GM23338 (cell line): ENCODE data around the gene TTPAL. TPM values are rescaled to one million over a fixed set of nuclear protein-coding genes. Genes with fewer than 3 reads are reported as not detected.

Source experiments
- ATAC-seq: fragments of 200-7000 bp; cut with Tn5 transposase; 3 replicates; pipeline ENCODE4 v1.9.1; 2020
- DNase-seq: peaks from one replicate; pipeline ENCODE4 v3.0.0-alpha.2; 2015; ENCODE audit warnings: low spot score
- H2AFZ ChIP-seq: fragments of 200-600 bp; sonication (generic); 2 replicates; pipeline ENCODE4 v1.8.0; 2016; ENCODE audit warnings: antibody characterized with exemption, mild to moderate bottlenecking, moderate library complexity
- H3F3A ChIP-seq: fragments of 200-600 bp; sonication (generic); replicated peaks from 2 replicates; pipeline ENCODE4 v1.8.0; 2017; ENCODE audit warnings: antibody characterized with exemption, mixed run types, low read depth
- H3K27ac ChIP-seq: fragments of 200-600 bp; sonication (generic); 2 replicates; pipeline ENCODE4 v1.6.1; 2016; ENCODE audit warnings: low read depth
- H3K27me3 ChIP-seq: fragments of 200-600 bp; sonication (generic); 2 replicates; pipeline ENCODE4 v1.8.0; 2016; ENCODE audit warnings: mild to moderate bottlenecking, mixed run types, moderate library complexity; ENCODE audit not compliant: insufficient read depth
- H3K36me3 ChIP-seq: fragments of 200-600 bp; sonication (generic); 2 replicates; pipeline ENCODE4 v1.8.0; 2016; ENCODE audit warnings: mild to moderate bottlenecking; ENCODE audit not compliant: insufficient read depth
- H3K4me1 ChIP-seq: fragments of 200-600 bp; sonication (generic); 2 replicates; pipeline ENCODE4 v1.8.0; 2016; ENCODE audit warnings: mild to moderate bottlenecking, moderate library complexity; ENCODE audit not compliant: insufficient read depth
- H3K4me2 ChIP-seq: fragments of 200-600 bp; sonication (generic); 2 replicates; pipeline ENCODE4 v1.7.1; 2017; ENCODE audit warnings: mixed run types
- H3K4me3 ChIP-seq: fragments of 200-600 bp; sonication (generic); 2 replicates; pipeline ENCODE4 v1.6.1; 2016; ENCODE audit warnings: mixed run types
- H3K79me2 ChIP-seq: fragments of 200-600 bp; sonication (generic); replicated peaks from 2 replicates; pipeline ENCODE4 v1.8.0; 2017; ENCODE audit warnings: mild to moderate bottlenecking; ENCODE audit not compliant: insufficient read depth
- H3K9me2 ChIP-seq: fragments of 200-600 bp; sonication (generic); 2 replicates; pipeline ENCODE4 v1.8.0; 2017; ENCODE audit not compliant: insufficient read depth
- H4K20me1 ChIP-seq: fragments of 200-600 bp; sonication (generic); replicated peaks from 2 replicates; pipeline ENCODE4 v1.8.0; 2017; ENCODE audit warnings: mild to moderate bottlenecking; ENCODE audit not compliant: insufficient read depth
- H3K27ac Mint-ChIP-seq: 2 replicates; pipeline ENCODE4 v1.8.0; 2020; ENCODE audit warnings: inconsistent platforms, mild to moderate bottlenecking, moderate library complexity, mixed read lengths
- H3K27me3 Mint-ChIP-seq: 3 replicates; pipeline ENCODE4 v1.8.0; 2022; ENCODE audit warnings: low read depth, mild to moderate bottlenecking, moderate library complexity, mixed read lengths, inconsistent platforms; ENCODE audit not compliant: insufficient read depth, poor library complexity
- H3K36me3 Mint-ChIP-seq: 3 replicates; pipeline ENCODE4 v1.8.0; 2021; ENCODE audit warnings: low read depth, mild to moderate bottlenecking, inconsistent platforms, moderate library complexity, mixed read lengths
- H3K4me1 Mint-ChIP-seq: 3 replicates; pipeline ENCODE4 v1.8.0; 2020; ENCODE audit warnings: mild to moderate bottlenecking, inconsistent platforms, mixed read lengths
- H3K4me3 Mint-ChIP-seq: 3 replicates; pipeline ENCODE4 v1.8.0; 2021; ENCODE audit warnings: moderate library complexity, mild to moderate bottlenecking, inconsistent platforms, mixed read lengths
- H3K9me3 Mint-ChIP-seq: 3 replicates; pipeline ENCODE4 v1.8.0; 2020; ENCODE audit warnings: moderate library complexity, mild to moderate bottlenecking, inconsistent platforms, mixed read lengths
- CREB1 ChIP-seq: fragments of 250-450 bp; sonication (Bioruptor Pico); IDR thresholded peaks from 2 replicates; pipeline ENCODE4 v1.5.0; 2020; ENCODE audit warnings: low read depth, mild to moderate bottlenecking, moderate library complexity
- EZH2 ChIP-seq: fragments of 200-600 bp; sonication (generic); IDR thresholded peaks from one replicate; pipeline ENCODE4 v1.8.0; 2017; ENCODE audit warnings: antibody characterized with exemption, mild to moderate bottlenecking, low read depth; ENCODE audit not compliant: unreplicated experiment
- EZH2phosphoT487 ChIP-seq: fragments of 200-600 bp; sonication (generic); IDR thresholded peaks from one replicate; pipeline ENCODE4 v1.8.1; 2018; ENCODE audit warnings: antibody characterized with exemption; ENCODE audit not compliant: unreplicated experiment
- JUNB ChIP-seq: IDR thresholded peaks from one replicate; pipeline ENCODE4 v1.6.1; 2016; ENCODE audit warnings: antibody characterized with exemption; ENCODE audit not compliant: unreplicated experiment
- NANOG ChIP-seq: IDR thresholded peaks from 2 replicates; pipeline ENCODE4 v1.6.1; 2016; ENCODE audit warnings: antibody characterized with exemption, borderline replicate concordance
- POLR2AphosphoS5 ChIP-seq: IDR thresholded peaks from 2 replicates; pipeline ENCODE4 v1.6.1; 2016; ENCODE audit warnings: antibody characterized with exemption, low read depth
- STAT1 ChIP-seq: IDR thresholded peaks from one replicate; pipeline ENCODE4 v1.6.1; 2016; ENCODE audit warnings: antibody characterized with exemption; ENCODE audit not compliant: unreplicated experiment
- ZNF114 ChIP-seq: fragments of 250-450 bp; sonication (Bioruptor Pico); IDR thresholded peaks from 2 replicates; pipeline ENCODE4 v1.5.0; 2020; ENCODE audit warnings: mild to moderate bottlenecking, moderate library complexity
- ZNF331 ChIP-seq: fragments of 250-450 bp; sonication (Bioruptor Pico); IDR thresholded peaks from 2 replicates; pipeline ENCODE4 v1.5.0; 2020; ENCODE audit warnings: low read depth, mild to moderate bottlenecking, moderate library complexity
- polyA plus RNA-seq: library from polyadenylated mRNA; unstranded; fragments of >200 nt; fragmentation: Nextera tagmentation; extraction: Ambion mirVana; gene quantifications from 2 replicates; pipeline ENCODE4 v1.2.1, GENCODE V29; 2016
- total RNA-seq: library from RNA; depleted of rRNA; stranded (reverse); fragments of >200 nt; shearing (Covaris generic); gene quantifications from 2 replicates; pipeline ENCODE4 v1.2.3, GENCODE V29; 2014
- TF ChIP-seq, protein P1 (sequence below), 2 experiments: fragments of 200-600 bp in 1 of 2; sonication (generic) in 1 of 2; conservative IDR thresholded peaks; 2 replicates each; pipeline versions ENCODE4 v1.5.1 to v1.6.1; 2016 to 2017; ENCODE audit warnings: antibody characterized with exemption in 2 of 2, low read depth in 2 of 2, mild to moderate bottlenecking in 2 of 2, moderate library complexity in 1 of 2
- TF ChIP-seq, protein P2 (sequence below): IDR thresholded peaks from 2 replicates; pipeline ENCODE4 v1.6.1; 2016; ENCODE audit warnings: antibody characterized with exemption
- TF ChIP-seq, protein P3 (sequence below): fragments of 250-450 bp; sonication (Bioruptor Pico); IDR thresholded peaks from 2 replicates; pipeline ENCODE4 v1.5.0; 2020; ENCODE audit warnings: mild to moderate bottlenecking, moderate library complexity

The TTPAL gene
- total and polyA plus RNA-seq, 2 experiments from 2014 or later: 3.7 to 10.2 TPM

DNA sequence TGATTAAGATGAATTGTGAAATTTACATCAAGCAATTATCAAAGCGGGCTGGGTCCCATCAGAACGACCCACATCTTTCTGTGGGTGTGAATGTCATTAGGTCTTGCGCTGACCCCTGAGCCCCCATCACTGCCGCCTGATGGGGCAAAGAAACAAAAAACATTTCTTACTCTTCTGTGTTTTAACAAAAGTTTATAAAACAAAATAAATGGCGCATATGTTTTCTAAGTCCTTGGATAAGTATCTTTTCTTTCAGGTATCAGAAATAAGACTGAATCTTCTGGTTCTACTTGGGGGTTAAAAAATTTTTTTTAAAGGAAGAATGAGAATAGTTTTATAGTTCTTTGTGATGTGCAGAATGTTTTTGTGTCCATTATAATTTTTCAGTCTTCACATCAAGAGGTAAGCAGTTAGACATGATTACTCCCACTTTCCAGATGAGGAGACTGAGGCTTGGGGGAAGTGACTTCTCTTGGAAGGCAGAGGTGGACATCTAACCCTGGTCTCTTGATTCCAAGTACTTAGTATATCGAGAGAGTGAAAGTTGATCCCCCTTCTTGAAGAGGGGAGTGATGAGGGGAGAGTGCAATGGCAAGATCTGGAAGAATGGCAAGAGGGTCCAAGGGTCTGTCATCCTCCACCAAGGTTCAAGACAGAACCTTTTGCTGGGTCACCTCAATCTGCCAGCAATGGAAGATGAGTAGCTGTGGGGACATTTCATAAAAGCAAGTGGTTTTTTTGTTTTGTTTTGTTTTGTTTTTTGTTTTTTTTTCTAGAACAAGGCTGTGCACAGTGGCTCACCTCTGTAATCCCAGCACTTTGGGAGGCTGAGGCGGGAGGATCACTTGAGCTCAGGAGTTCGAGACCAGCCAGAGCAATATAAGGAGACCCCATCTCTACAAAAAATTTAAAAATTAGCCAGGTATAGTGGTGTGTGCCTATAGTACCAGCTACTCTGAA, 42.8 kb upstream of the TTPAL start:
- no peak overlapping the region for H3K27ac ChIP-seq
- DNase-seq: no peak
- no peak overlapping the region for H3K4me3 Mint-ChIP-seq
- H3K4me2 ChIP-seq: no peak overlapping the region
- H2AFZ ChIP-seq: no peak overlapping the region
- H3K4me1 Mint-ChIP-seq: no peaks in the 10 kb centered on the region
- no peaks in the 10 kb centered on the region for H3K36me3 Mint-ChIP-seq
- no peaks in the 10 kb centered on the region for H3K9me3 Mint-ChIP-seq
- peaks cover 7% of the 10 kb centered on the region for H3K27me3 Mint-ChIP-seq
- H3K79me2 ChIP-seq: no peaks in the 10 kb centered on the region
- no peaks in the 10 kb centered on the region for H4K20me1 ChIP-seq
- TF ChIP-seq EZH2 (no peak), STAT1 (no peak), POLR2AphosphoS5 (no peak), ZNF114 (no peak), JUNB (no peak), EZH2phosphoT487 (no peak), CREB1 (CRISPR knock-in tag) (no peak), NANOG (no peak), ZNF331 (CRISPR knock-in tag) (no peak)
- TF ChIP-seq, protein P1, sequence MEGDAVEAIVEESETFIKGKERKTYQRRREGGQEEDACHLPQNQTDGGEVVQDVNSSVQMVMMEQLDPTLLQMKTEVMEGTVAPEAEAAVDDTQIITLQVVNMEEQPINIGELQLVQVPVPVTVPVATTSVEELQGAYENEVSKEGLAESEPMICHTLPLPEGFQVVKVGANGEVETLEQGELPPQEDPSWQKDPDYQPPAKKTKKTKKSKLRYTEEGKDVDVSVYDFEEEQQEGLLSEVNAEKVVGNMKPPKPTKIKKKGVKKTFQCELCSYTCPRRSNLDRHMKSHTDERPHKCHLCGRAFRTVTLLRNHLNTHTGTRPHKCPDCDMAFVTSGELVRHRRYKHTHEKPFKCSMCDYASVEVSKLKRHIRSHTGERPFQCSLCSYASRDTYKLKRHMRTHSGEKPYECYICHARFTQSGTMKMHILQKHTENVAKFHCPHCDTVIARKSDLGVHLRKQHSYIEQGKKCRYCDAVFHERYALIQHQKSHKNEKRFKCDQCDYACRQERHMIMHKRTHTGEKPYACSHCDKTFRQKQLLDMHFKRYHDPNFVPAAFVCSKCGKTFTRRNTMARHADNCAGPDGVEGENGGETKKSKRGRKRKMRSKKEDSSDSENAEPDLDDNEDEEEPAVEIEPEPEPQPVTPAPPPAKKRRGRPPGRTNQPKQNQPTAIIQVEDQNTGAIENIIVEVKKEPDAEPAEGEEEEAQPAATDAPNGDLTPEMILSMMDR (conservative IDR thresholded peaks at IDR 0.05; ENCODE audit: low read depth in 2 of 2): no peak
- TF ChIP-seq, protein P2, sequence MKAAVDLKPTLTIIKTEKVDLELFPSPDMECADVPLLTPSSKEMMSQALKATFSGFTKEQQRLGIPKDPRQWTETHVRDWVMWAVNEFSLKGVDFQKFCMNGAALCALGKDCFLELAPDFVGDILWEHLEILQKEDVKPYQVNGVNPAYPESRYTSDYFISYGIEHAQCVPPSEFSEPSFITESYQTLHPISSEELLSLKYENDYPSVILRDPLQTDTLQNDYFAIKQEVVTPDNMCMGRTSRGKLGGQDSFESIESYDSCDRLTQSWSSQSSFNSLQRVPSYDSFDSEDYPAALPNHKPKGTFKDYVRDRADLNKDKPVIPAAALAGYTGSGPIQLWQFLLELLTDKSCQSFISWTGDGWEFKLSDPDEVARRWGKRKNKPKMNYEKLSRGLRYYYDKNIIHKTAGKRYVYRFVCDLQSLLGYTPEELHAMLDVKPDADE: no peak
- TF ChIP-seq, protein P3, sequence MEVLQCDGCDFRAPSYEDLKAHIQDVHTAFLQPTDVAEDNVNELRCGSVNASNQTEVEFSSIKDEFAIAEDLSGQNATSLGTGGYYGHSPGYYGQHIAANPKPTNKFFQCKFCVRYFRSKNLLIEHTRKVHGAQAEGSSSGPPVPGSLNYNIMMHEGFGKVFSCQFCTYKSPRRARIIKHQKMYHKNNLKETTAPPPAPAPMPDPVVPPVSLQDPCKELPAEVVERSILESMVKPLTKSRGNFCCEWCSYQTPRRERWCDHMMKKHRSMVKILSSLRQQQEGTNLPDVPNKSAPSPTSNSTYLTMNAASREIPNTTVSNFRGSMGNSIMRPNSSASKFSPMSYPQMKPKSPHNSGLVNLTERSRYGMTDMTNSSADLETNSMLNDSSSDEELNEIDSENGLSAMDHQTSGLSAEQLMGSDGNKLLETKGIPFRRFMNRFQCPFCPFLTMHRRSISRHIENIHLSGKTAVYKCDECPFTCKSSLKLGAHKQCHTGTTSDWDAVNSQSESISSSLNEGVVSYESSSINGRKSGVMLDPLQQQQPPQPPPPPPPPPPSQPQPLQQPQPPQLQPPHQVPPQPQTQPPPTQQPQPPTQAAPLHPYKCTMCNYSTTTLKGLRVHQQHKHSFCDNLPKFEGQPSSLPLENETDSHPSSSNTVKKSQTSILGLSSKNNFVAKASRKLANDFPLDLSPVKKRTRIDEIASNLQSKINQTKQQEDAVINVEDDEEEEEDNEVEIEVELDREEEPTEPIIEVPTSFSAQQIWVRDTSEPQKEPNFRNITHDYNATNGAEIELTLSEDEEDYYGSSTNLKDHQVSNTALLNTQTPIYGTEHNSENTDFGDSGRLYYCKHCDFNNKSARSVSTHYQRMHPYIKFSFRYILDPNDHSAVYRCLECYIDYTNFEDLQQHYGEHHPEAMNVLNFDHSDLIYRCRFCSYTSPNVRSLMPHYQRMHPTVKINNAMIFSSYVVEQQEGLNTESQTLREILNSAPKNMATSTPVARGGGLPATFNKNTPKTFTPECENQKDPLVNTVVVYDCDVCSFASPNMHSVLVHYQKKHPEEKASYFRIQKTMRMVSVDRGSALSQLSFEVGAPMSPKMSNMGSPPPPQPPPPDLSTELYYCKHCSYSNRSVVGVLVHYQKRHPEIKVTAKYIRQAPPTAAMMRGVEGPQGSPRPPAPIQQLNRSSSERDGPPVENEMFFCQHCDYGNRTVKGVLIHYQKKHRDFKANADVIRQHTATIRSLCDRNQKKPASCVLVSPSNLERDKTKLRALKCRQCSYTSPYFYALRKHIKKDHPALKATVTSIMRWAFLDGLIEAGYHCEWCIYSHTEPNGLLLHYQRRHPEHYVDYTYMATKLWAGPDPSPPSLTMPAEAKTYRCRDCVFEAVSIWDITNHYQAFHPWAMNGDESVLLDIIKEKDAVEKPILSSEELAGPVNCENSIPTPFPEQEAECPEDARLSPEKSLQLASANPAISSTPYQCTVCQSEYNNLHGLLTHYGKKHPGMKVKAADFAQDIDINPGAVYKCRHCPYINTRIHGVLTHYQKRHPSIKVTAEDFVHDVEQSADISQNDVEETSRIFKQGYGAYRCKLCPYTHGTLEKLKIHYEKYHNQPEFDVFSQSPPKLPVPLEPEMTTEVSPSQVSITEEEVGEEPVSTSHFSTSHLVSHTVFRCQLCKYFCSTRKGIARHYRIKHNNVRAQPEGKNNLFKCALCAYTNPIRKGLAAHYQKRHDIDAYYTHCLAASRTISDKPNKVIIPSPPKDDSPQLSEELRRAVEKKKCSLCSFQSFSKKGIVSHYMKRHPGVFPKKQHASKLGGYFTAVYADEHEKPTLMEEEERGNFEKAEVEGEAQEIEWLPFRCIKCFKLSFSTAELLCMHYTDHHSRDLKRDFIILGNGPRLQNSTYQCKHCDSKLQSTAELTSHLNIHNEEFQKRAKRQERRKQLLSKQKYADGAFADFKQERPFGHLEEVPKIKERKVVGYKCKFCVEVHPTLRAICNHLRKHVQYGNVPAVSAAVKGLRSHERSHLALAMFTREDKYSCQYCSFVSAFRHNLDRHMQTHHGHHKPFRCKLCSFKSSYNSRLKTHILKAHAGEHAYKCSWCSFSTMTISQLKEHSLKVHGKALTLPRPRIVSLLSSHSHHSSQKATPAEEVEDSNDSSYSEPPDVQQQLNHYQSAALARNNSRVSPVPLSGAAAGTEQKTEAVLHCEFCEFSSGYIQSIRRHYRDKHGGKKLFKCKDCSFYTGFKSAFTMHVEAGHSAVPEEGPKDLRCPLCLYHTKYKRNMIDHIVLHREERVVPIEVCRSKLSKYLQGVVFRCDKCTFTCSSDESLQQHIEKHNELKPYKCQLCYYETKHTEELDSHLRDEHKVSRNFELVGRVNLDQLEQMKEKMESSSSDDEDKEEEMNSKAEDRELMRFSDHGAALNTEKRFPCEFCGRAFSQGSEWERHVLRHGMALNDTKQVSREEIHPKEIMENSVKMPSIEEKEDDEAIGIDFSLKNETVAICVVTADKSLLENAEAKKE (CRISPR knock-in tag): no peak
- H3K4me3 ChIP-seq: no peak overlapping the region
- no peak overlapping the region for H3K27ac Mint-ChIP-seq
- H3K36me3 ChIP-seq: no peaks in the 10 kb centered on the region
- no peaks in the 10 kb centered on the region for H3K27me3 ChIP-seq
- no peak for ATAC-seq
- H3K9me2 ChIP-seq: peaks cover 4% of the 10 kb centered on the region; the same call in 1 of the 2 replicates
- H3F3A ChIP-seq: 0 out of 2 replicates have a peak, but pooled peaks cover 3% of the 10 kb centered on the region
- no peaks in the 10 kb centered on the region for H3K4me1 ChIP-seq
